Measurements from ENCODE around the gene ICAM3.

The ICAM3 gene

GRCh38 chr19:10289836-10290356 lies 49.5 kb downstream of the ICAM3 start, which contains the start of gene ICAM5:
ICAM5 (plus strand) TSS chr19:10289952; CDS start chr19:10290044, 92 bp downstream.
- H3K27ac Mint-ChIP-seq, result peak within 1 kb of the TSS; percentile 61
- H3K4me1 Mint-ChIP-seq, result peaks cover 30% of the 10 kb centered on the region
- H3K36me3 Mint-ChIP-seq (ENCODE audit: low read depth), result peaks cover 5% of the 10 kb centered on the region
- H3K4me3 Mint-ChIP-seq, result peak within 1 kb of the TSS; percentile 75
- DNase-seq, result peak; percentile 56
- no peaks in the 10 kb centered on the region for H3K9me3 Mint-ChIP-seq
- no peak for TF ChIP-seq CTCF (IDR thresholded peaks at IDR 0.05)
- H3K27me3 Mint-ChIP-seq (ENCODE audit: low read depth, poor library complexity), result peaks cover 100% of the 10 kb centered on the region

GRCh38 chr19:10289167-10289835 lies 50.1 kb downstream of the ICAM3 start:
- no peak overlapping the region for H3K27ac Mint-ChIP-seq
- no peak for TF ChIP-seq CTCF (IDR thresholded peaks at IDR 0.05)
- peaks cover 7% of the 10 kb centered on the region for H3K36me3 Mint-ChIP-seq (ENCODE audit: low read depth)
- DNase-seq, result peak; percentile 63
- peaks cover 95% of the 10 kb centered on the region for H3K27me3 Mint-ChIP-seq (ENCODE audit: low read depth, poor library complexity)
- peak overlapping the region; percentile 75 for H3K4me3 Mint-ChIP-seq
- peaks cover 30% of the 10 kb centered on the region for H3K4me1 Mint-ChIP-seq
- H3K9me3 Mint-ChIP-seq, result no peaks in the 10 kb centered on the region

- Mint-ChIP-seq H3K36me3 (ENCODE audit: low read depth) (peaks cover 7% of the 10 kb centered on the region), H3K4me3 (peak overlapping the region; percentile 75), H3K27ac (peak overlapping the region; percentile 61), H3K27me3 (ENCODE audit: low read depth, poor library complexity) (peaks cover 90% of the 10 kb centered on the region), H3K9me3 (no peaks in the 10 kb centered on the region), H3K4me1 (peaks cover 30% of the 10 kb centered on the region)
- TF ChIP-seq CTCF (IDR thresholded peaks at IDR 0.05), result no peak
- peak; percentile 75 for DNase-seq
Observed at GRCh38 chr19:10288662-10289166, 50.7 kb downstream of the ICAM3 start.

GRCh38 chr19:10286803-10287737 lies 52.4 kb downstream of the ICAM3 start, which contains the start of gene ICAM4:
ICAM4 (plus strand) TSS chr19:10286955; CDS start chr19:10287013, 58 bp downstream.
- Mint-ChIP-seq H3K4me3 (no peak within 1 kb of the TSS), H3K27me3 (ENCODE audit: low read depth, poor library complexity) (peaks cover 73% of the 10 kb centered on the region), H3K9me3 (no peaks in the 10 kb centered on the region), H3K27ac (peak within 1 kb of the TSS; percentile 59), H3K36me3 (ENCODE audit: low read depth) (peaks cover 7% of the 10 kb centered on the region), H3K4me1 (peaks cover 29% of the 10 kb centered on the region)
- no peak for TF ChIP-seq CTCF (IDR thresholded peaks at IDR 0.05)
- peak; percentile 40 for DNase-seq

GRCh38 chr19:10285393-10285792 lies 54.0 kb downstream of the ICAM3 start:
- no peak for DNase-seq
- Mint-ChIP-seq H3K9me3 (no peaks in the 10 kb centered on the region), H3K36me3 (ENCODE audit: low read depth) (peaks cover 7% of the 10 kb centered on the region), H3K27ac (no peak overlapping the region), H3K4me3 (no peak overlapping the region), H3K27me3 (ENCODE audit: low read depth, poor library complexity) (peaks cover 62% of the 10 kb centered on the region), H3K4me1 (peaks cover 20% of the 10 kb centered on the region)
- TF ChIP-seq CTCF (IDR thresholded peaks at IDR 0.05), result no peak

Data from nephron progenitor cell (in vitro differentiated cells).